ENCODE measurements around the gene UBR1. TPM values are rescaled to one million over a fixed set of nuclear protein-coding genes. Genes with fewer than 3 reads are reported as not detected.

UBR1 gene
- total RNA-seq, 4 donors from 2014 or later = 21.3 to 40.7 (median 28.7) TPM

DNA sequence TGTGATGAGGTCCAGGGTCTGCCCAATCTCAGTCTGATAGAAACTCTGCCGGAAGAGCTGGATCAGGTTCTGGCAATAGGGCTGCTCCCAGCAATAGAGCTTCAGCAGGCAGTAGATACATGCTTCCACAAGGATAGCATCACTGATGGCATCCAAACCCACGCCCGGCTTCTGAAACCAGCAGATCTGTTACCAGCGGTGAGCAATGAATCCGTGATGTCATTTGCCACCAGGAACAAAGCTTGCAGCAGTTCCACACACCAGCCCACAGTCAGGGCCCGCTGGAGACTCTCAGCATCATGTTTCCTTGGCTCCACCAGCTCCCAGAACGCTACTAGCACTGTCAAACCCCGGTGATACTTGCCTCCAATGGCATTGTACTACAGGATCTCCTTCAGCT lies 166.0 kb downstream of the UBR1 start:
- intact Hi-C loops (cut with DNase I) = loop anchor here (10.0 kb wide), 2 partner anchors 55 to 75 kb away; no protein-coding TSS in a partner anchor
- Histone ChIP-seq H3K36me3 (peaks cover 0 to 21% (median 12%) of the 10 kb centered on the region in 4 donors), H3K27me3 (no peaks in the 10 kb centered on the region), H3K4me3 (no peak overlapping the region), H3K9me3 (no peaks in the 10 kb centered on the region), H3K27ac (replicated peaks in 1 of 4) (no peak overlapping the region), H3K4me1 (no peaks in the 10 kb centered on the region)
- no peak for DNase-seq (ENCODE audit: extremely low spot score)
- WGBS = 92% methylated on average over 8 of the region's 8 CpGs
- no peak for TF ChIP-seq POLR2A (IDR thresholded peaks at IDR 0.05; ENCODE audit: low read depth)
- TF ChIP-seq, protein P1, sequence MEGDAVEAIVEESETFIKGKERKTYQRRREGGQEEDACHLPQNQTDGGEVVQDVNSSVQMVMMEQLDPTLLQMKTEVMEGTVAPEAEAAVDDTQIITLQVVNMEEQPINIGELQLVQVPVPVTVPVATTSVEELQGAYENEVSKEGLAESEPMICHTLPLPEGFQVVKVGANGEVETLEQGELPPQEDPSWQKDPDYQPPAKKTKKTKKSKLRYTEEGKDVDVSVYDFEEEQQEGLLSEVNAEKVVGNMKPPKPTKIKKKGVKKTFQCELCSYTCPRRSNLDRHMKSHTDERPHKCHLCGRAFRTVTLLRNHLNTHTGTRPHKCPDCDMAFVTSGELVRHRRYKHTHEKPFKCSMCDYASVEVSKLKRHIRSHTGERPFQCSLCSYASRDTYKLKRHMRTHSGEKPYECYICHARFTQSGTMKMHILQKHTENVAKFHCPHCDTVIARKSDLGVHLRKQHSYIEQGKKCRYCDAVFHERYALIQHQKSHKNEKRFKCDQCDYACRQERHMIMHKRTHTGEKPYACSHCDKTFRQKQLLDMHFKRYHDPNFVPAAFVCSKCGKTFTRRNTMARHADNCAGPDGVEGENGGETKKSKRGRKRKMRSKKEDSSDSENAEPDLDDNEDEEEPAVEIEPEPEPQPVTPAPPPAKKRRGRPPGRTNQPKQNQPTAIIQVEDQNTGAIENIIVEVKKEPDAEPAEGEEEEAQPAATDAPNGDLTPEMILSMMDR (IDR thresholded peaks at IDR 0.05) = no peak

DNA sequence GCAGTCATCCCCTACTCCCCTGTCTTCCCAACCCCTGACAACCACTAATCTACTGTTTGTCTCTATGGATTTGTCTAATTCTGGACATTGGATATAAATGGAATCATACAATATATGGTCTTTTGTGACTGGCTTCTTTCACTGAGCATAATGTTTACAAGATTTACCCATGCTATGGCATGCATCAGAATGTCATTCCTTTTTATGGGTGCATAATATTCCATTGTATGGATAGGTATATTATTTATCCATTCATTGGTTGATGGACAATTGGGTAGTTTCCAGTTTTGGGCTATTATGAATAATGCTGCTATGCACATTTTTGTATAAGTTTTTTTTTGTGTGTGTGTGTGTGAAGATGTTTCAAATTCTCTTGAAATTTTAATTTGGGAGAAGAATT lies 168.7 kb downstream of the UBR1 start:
- Histone ChIP-seq H3K27ac (replicated peaks in 1 of 4) (no peak overlapping the region), H3K4me3 (no peak overlapping the region), H3K4me1 (peaks cover 0 to 3% (median 0%) of the 10 kb centered on the region in 4 donors), H3K9me3 (no peaks in the 10 kb centered on the region), H3K27me3 (no peaks in the 10 kb centered on the region), H3K36me3 (peaks cover 0 to 2% (median 0%) of the 10 kb centered on the region in 4 donors)
- intact Hi-C loops (cut with DNase I) = loop anchor here (10.0 kb wide), 2 partner anchors 58 to 72 kb away; no protein-coding TSS in a partner anchor
- DNase-seq (ENCODE audit: extremely low spot score) = no peak
- TF ChIP-seq, protein P1 (IDR thresholded peaks at IDR 0.05) = no peak
- TF ChIP-seq POLR2AphosphoS5 (IDR thresholded peaks at IDR 0.05) = no peak
- no peak for TF ChIP-seq EP300 (IDR thresholded peaks at IDR 0.05)
- no peak for TF ChIP-seq POLR2A (IDR thresholded peaks at IDR 0.05; ENCODE audit: low read depth)

DNA sequence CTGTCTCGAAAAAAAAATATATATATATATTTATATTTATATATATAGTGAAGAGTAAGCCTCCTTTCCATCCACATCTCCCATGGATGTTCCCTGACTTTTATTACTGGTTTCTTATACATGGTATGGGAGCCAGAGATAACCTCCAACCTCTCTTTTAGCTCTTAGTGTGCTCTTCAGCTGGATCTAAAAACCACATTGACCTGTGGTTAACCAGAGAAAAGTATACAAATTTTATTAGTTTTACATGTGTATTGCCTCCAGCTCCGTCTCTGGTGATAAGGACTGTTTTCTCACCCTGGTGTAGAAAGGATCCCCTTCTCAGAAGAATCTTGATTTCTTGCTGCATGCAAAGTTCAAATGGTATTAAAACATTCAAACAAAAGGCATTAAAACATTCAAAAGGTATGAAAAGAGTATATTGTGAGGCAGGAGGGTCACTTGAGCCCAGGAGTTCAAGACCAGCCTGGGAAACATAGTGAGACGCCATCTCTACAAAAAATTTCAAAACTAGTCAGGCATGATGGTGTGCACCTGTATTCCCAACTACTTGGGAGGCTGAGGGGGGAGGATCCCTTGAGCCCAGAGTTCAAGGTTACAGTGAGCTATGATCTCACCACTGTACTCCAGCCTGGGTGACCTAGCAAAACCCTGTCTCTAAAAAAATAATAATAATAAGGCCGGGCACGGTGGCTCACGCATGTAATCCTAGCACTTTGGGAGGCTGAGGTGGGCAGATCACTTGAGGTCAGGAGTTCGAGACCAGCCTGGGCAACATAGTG lies 171.8 kb downstream of the UBR1 start:
- no peaks in the 10 kb centered on the region for H3K27me3 ChIP-seq
- no peak overlapping the region for H3K27ac ChIP-seq (replicated peaks in 1 of 4)
- intact Hi-C loops (cut with DNase I) = loop anchor here (10.0 kb wide), 2 partner anchors 61 to 69 kb away; no protein-coding TSS in a partner anchor
- no peak overlapping the region for H3K4me3 ChIP-seq
- TF ChIP-seq POLR2AphosphoS5 (IDR thresholded peaks at IDR 0.05) (no peak), POLR2A (IDR thresholded peaks at IDR 0.05; ENCODE audit: low read depth) (no peak), EP300 (IDR thresholded peaks at IDR 0.05) (no peak)
- TF ChIP-seq, protein P1 (IDR thresholded peaks at IDR 0.05) = no peak
- DNase-seq (ENCODE audit: extremely low spot score) = no peak
- no peaks in the 10 kb centered on the region for H3K36me3 ChIP-seq
- H3K9me3 ChIP-seq = no peaks in the 10 kb centered on the region
- H3K4me1 ChIP-seq = peaks cover 0 to 3% (median 0%) of the 10 kb centered on the region in 4 donors
- 79% methylated on average over 7 of the region's 7 CpGs for WGBS

DNA sequence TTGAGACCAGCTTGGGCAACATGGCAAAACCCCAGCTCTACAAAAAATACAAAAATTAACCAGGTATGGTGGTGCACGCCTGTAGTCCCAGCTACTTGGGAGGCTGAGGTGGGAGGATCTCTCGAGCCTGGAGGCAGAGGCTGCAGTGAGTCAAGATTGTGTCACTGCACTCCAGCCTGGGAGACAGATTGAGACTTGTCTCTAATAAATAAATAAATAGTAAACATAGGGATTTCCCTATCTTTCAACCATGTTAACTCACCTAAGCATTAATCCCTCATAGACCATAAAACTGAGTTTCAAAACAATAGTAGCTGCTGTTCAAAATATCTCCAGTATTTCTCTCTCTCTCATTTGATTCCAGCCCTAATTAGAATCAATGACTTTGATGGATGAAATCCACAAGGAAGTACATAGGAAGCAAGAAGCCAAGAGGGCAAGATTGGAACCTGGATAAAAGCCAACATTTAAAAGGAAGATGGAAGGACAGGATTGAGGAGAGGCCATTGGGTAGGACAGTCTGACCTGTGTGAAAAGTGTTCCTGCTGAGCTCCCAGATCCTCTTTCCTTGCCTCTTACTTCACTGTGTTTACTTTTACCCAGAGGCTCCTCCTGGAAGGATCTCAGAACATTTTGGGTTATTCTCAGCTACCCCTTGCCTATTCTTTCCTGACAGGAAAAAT lies 172.9 kb downstream of the UBR1 start:
- DNase-seq (ENCODE audit: extremely low spot score) = no peak
- Histone ChIP-seq H3K4me1 (peaks cover 0 to 3% (median 0%) of the 10 kb centered on the region in 4 donors), H3K27ac (replicated peaks in 1 of 4) (no peak overlapping the region), H3K9me3 (no peaks in the 10 kb centered on the region), H3K4me3 (no peak overlapping the region), H3K36me3 (no peaks in the 10 kb centered on the region), H3K27me3 (no peaks in the 10 kb centered on the region)
- no peak for TF ChIP-seq POLR2AphosphoS5 (IDR thresholded peaks at IDR 0.05)
- TF ChIP-seq, protein P1 (IDR thresholded peaks at IDR 0.05) = no peak
- TF ChIP-seq EP300 (IDR thresholded peaks at IDR 0.05) = no peak
- TF ChIP-seq POLR2A (IDR thresholded peaks at IDR 0.05; ENCODE audit: low read depth) = no peak
- intact Hi-C loops (cut with DNase I) = loop anchor here (10.0 kb wide), 2 partner anchors 62 to 68 kb away; no protein-coding TSS in a partner anchor
- 95% methylated on average over 2 of the region's 2 CpGs for WGBS
